HUES6 (cell line): ENCODE data around the gene RANGRF.

ENCODE experiments used
- H3K27ac ChIP-seq: 2 replicates; pipeline ENCODE4 v1.7.0; 2013; ENCODE audit warnings: low read depth, mild to moderate bottlenecking, low read length, inconsistent platforms
- H3K27me3 ChIP-seq: 2 replicates; pipeline ENCODE4 v1.6.1; 2013; ENCODE audit warnings: low read length; ENCODE audit not compliant: control insufficient read depth, insufficient read depth
- H3K36me3 ChIP-seq: 2 replicates; pipeline ENCODE4 v1.6.1; 2013; ENCODE audit warnings: low read length; ENCODE audit not compliant: control insufficient read depth, insufficient read depth
- H3K4me1 ChIP-seq: 2 replicates; pipeline ENCODE4 v1.6.1; 2013; ENCODE audit warnings: low read length; ENCODE audit not compliant: control insufficient read depth, insufficient read depth
- H3K4me3 ChIP-seq: 2 replicates; pipeline ENCODE4 v1.5.1; 2013; ENCODE audit warnings: low read depth, low read length
- H3K9ac ChIP-seq: one replicate; pipeline ENCODE4 v1.6.1; 2013; ENCODE audit warnings: mild to moderate bottlenecking, low read length
- H3K9me3 ChIP-seq: 2 replicates; pipeline ENCODE4 v1.6.1; 2013; ENCODE audit warnings: low read depth, low read length; ENCODE audit not compliant: control insufficient read depth, insufficient read depth

RANGRF gene

GRCh38 chr17:8256691-8257090 lies 31.8 kb upstream of the RANGRF start:
- no peaks in the 10 kb centered on the region for H3K4me1 ChIP-seq
- no peaks in the 10 kb centered on the region for H3K27me3 ChIP-seq
- H3K36me3 ChIP-seq, result peaks cover 79% of the 10 kb centered on the region
- H3K27ac ChIP-seq, result no peak overlapping the region
- no peak overlapping the region for H3K4me3 ChIP-seq
- no peak overlapping the region for H3K9ac ChIP-seq
- H3K9me3 ChIP-seq, result no peaks in the 10 kb centered on the region

- Histone ChIP-seq H3K4me1 (no peaks in the 10 kb centered on the region), H3K27me3 (no peaks in the 10 kb centered on the region), H3K4me3 (no peak overlapping the region), H3K9ac (no peak overlapping the region), H3K27ac (no peak overlapping the region), H3K9me3 (no peaks in the 10 kb centered on the region), H3K36me3 (peaks cover 87% of the 10 kb centered on the region)
These were observed 30.7 kb upstream of the RANGRF start for GRCh38 chr17:8257801-8258200.

GRCh38 chr17:8264320-8264719 lies 24.1 kb upstream of the RANGRF start:
- H3K4me1 ChIP-seq, result no peaks in the 10 kb centered on the region
- H3K36me3 ChIP-seq, result peaks cover 94% of the 10 kb centered on the region
- no peak overlapping the region for H3K27ac ChIP-seq
- no peaks in the 10 kb centered on the region for H3K9me3 ChIP-seq
- no peak overlapping the region for H3K9ac ChIP-seq
- no peak overlapping the region for H3K4me3 ChIP-seq
- H3K27me3 ChIP-seq, result no peaks in the 10 kb centered on the region

- H3K9ac ChIP-seq, result no peak overlapping the region
- H3K36me3 ChIP-seq, result peaks cover 93% of the 10 kb centered on the region
- no peak overlapping the region for H3K4me3 ChIP-seq
These were observed 23.5 kb upstream of the RANGRF start for GRCh38 chr17:8264836-8265542.

GRCh38 chr17:8266648-8267479 lies 21.6 kb upstream of the RANGRF start:
- Histone ChIP-seq H3K27ac (no peak overlapping the region), H3K9ac (no peak overlapping the region), H3K27me3 (no peaks in the 10 kb centered on the region), H3K9me3 (no peaks in the 10 kb centered on the region), H3K36me3 (peaks cover 90% of the 10 kb centered on the region), H3K4me3 (no peak overlapping the region), H3K4me1 (no peaks in the 10 kb centered on the region)

More at GRCh38 chr17:8264836-8265542, 23.5 kb upstream of the RANGRF start:
- no peaks in the 10 kb centered on the region for H3K4me1 ChIP-seq
- no peaks in the 10 kb centered on the region for H3K27me3 ChIP-seq
- no peak overlapping the region for H3K27ac ChIP-seq
- no peaks in the 10 kb centered on the region for H3K9me3 ChIP-seq

GRCh38 chr17:8267480-8268147 lies 20.9 kb upstream of the RANGRF start:
- no peak overlapping the region for H3K9ac ChIP-seq
- peaks cover 82% of the 10 kb centered on the region for H3K36me3 ChIP-seq
- H3K4me1 ChIP-seq, result no peaks in the 10 kb centered on the region
- H3K4me3 ChIP-seq, result no peak overlapping the region
- H3K9me3 ChIP-seq, result no peaks in the 10 kb centered on the region
- no peak overlapping the region for H3K27ac ChIP-seq
- no peaks in the 10 kb centered on the region for H3K27me3 ChIP-seq

GRCh38 chr17:8268550-8269298 lies 19.7 kb upstream of the RANGRF start:
- Histone ChIP-seq H3K9me3 (no peaks in the 10 kb centered on the region), H3K4me1 (no peaks in the 10 kb centered on the region), H3K36me3 (peaks cover 73% of the 10 kb centered on the region), H3K9ac (no peak overlapping the region), H3K27ac (no peak overlapping the region), H3K4me3 (no peak overlapping the region), H3K27me3 (no peaks in the 10 kb centered on the region)

GRCh38 chr17:8272421-8272820 lies 16.0 kb upstream of the RANGRF start:
- Histone ChIP-seq H3K9me3 (no peaks in the 10 kb centered on the region), H3K9ac (no peak overlapping the region), H3K4me3 (no peak overlapping the region), H3K27me3 (no peaks in the 10 kb centered on the region), H3K27ac (no peak overlapping the region), H3K4me1 (no peaks in the 10 kb centered on the region), H3K36me3 (peaks cover 38% of the 10 kb centered on the region)

- Histone ChIP-seq H3K9me3 (no peaks in the 10 kb centered on the region), H3K27ac (no peak overlapping the region), H3K4me3 (no peak overlapping the region), H3K9ac (no peak overlapping the region), H3K36me3 (peaks cover 28% of the 10 kb centered on the region), H3K27me3 (no peaks in the 10 kb centered on the region), H3K4me1 (no peaks in the 10 kb centered on the region)
These were observed 14.5 kb upstream of the RANGRF start for GRCh38 chr17:8273884-8274444.

GRCh38 chr17:8274816-8275215 lies 13.7 kb upstream of the RANGRF start:
- Histone ChIP-seq H3K36me3 (peaks cover 20% of the 10 kb centered on the region), H3K4me3 (no peak overlapping the region), H3K9ac (no peak overlapping the region), H3K4me1 (no peaks in the 10 kb centered on the region), H3K9me3 (no peaks in the 10 kb centered on the region), H3K27ac (no peak overlapping the region), H3K27me3 (no peaks in the 10 kb centered on the region)
